Activated CD8-positive, alpha-beta memory T cell treated with anti-CD3 and anti-CD28 coated beads, Interleukin-2, amount 50 U/mL, for 4 hours (primary cell): ENCODE measurements around the gene OR4D1.

Source experiments
- DNase-seq: peaks from one replicate; pipeline ENCODE4 v3.0.0-alpha.2; 2020

The OR4D1 gene

DNA sequence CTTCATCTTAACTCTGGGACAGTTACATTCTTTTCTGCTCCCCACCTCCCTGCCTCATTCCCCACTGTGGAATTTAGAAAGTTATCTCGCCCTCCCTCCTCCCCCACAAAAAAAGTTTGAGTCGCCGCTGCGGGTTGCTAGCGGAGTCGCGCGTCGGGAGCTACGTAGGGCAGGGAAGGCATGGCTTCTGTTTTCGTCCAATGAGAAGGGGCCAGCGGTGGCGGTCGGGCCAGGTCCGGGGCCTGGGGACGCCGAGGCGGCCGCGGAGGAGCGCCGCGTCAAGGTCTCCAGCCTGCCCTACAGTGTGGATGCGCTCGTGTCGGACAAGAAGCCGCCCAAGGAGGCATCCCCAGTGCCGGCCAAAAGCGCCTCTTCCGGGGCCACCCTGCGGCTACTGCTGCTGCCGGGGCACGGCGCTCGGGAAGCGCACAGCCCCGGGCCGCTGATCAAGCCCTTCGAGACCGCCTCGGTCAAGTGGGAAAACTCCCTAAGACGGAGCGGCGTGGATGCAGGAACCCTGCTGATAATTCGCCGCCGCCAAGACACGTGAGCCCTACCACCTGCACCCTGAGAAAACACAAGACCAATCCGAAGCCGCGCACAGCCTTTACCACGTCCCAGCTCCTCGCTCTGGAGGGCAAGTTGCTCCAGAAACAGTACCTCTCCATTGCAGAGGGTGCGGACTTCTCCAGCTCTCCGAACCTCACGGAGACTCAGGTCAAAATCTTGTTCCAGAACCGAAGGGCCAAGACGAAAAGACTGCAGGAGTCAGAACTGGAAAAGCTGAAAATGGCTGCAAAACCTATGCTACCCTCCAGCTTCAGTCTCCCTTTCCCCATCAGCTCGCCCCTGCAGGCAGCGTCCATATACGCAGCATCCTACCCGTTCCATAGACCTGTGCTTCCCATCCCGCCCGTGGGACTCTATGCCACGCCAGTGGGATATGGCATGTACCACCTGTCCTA, 8.9 kb downstream of the OR4D1 start:
- peak; percentile 42 for DNase-seq

DNA sequence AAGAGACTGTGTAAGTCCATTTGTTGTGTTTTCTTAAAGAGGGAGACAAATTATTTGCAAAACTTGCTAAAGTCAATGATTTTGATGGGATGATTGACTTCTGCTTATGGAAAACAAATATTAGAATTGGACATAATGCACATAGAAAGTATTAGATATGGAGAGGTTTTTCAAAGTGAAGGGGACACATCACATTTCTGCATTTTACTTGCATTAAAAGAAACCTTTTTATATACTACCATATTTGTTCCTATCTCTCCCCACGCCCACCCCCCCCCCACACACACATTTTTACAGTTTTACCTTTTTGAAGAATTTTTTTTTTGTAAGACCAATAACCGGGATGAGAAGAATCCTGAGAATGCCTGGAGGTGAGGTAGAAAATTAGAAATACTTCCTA, 10.0 kb downstream of the OR4D1 start:
- DNase-seq: no peak

- DNase-seq: no peak
These were observed 13.4 kb downstream of the OR4D1 start for GRCh38 chr17:58161566-58161965.

- no peak for DNase-seq
These were observed 17.8 kb downstream of the OR4D1 start for GRCh38 chr17:58165981-58166380.

DNA sequence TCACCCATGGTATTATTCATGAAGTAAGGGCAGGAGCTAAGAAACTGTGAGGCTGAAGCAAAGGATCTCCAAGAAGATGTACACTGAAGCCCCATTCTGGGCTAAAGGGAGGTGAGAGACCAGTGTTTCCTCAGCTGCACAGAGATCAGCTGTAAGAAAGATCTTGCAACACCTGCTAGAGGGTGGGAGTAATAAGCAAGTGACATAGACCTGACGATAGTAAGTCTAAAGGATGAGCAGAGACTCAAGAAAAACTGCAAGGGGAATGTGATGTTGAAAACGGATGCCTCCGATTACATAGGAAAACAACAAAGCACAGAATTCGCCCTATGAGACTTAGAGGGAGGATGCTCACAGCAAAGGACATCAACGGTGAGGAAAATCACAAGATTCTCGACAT, 18.5 kb downstream of the OR4D1 start, which contains the start of gene OR4D2:
Gene OR4D2 (plus strand): TSS at position 301 of the 400 bp plus-strand sequence. CDS start 2,674 bp downstream, outside the sequence.
- no peak for DNase-seq

GRCh38 chr17:58170622-58171021, 22.4 kb downstream of the OR4D1 start:
- DNase-seq: no peak

DNA sequence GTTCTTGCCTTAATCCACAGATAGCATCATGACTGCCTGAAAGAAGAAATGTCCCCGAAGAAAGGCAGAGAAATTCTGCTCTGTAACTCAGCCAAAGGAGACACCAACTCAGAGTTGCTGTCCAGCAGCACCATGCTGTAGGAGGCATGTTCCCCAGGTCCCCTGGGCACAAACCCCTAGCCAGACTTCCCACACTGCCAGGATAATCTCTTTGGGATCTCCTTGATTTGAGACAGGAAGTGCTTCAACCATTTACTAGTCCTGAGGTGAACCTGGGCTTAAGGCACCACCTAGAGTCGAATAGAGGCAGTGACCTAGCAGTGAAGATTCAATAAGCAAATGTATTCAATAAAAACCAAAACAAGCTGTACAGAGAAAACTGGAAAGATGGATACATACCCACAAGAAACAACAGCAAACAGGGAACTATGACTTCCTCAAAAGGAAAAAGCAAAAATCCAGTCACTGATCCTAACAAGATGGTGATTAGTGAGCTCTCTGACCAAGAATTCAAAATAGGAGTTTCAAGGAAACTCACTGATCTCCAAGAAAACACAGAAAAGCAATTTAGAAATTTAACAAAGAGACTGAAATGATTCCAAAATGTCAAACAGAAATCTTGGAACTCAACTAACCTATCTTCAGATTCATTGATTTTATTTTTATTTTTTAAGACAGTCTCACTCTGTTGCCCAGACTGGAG, 24.3 kb downstream of the OR4D1 start:
- peak; percentile 28 for DNase-seq

DNA sequence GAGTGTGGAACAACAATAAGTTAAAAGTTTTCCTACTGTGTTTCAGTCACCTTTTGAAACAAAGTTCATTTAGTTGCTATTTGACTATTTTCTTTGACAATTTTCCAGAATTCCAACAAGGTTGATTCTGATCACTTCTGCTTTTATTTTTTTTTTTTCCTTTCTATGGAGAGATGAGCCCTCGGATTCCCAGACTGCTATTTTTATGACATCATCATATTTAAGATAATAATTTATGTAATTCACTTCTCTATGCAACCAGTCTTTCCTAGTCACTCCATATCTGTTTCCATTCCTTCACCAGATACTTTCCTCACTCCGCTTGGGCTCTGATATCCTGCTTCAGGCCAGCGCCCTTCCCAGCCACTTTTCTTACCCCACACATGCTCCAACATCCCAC, 26.7 kb downstream of the OR4D1 start:
- no peak for DNase-seq

DNA sequence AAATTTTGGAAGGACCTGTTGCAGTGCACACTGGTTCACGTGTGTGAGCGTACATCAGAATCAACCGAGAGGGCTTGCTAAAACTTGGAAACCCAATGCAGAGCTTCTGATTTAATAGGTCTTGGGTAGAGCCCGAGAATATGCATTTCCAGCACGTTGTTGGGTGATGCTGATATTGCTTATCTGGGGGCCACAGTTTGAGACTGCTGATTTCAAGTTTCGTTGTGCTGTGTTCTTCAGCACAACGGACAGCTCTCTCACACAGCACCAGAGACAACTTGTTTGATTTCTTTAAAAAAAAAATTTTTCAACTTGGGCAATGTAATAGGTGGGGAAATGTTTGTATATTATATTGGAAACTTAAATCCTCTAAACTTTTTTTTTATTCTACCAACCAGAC, 28.0 kb downstream of the OR4D1 start:
- no peak for DNase-seq

DNA sequence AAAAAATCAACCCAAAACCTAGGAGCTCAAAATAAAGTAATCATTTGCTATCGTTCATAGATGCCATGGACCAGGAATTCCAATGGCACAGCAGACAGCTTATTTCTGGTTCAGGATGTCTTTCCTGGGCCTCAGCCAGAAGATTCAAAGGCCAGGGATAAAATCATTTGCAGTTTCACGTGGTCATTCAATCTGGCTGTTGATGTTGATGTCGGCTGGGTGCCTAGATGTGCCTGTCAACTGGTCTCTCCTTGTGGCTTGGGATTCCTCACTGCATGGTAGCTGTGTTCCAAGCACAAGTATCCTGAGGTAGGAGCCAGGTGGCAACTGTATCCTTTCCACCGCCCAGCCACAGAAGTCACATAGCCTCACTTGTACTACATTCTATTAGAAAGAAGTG, 33.6 kb downstream of the OR4D1 start:
- DNase-seq: no peak

- DNase-seq: no peak
These were observed 35.3 kb downstream of the OR4D1 start for GRCh38 chr17:58183514-58183913.

DNA sequence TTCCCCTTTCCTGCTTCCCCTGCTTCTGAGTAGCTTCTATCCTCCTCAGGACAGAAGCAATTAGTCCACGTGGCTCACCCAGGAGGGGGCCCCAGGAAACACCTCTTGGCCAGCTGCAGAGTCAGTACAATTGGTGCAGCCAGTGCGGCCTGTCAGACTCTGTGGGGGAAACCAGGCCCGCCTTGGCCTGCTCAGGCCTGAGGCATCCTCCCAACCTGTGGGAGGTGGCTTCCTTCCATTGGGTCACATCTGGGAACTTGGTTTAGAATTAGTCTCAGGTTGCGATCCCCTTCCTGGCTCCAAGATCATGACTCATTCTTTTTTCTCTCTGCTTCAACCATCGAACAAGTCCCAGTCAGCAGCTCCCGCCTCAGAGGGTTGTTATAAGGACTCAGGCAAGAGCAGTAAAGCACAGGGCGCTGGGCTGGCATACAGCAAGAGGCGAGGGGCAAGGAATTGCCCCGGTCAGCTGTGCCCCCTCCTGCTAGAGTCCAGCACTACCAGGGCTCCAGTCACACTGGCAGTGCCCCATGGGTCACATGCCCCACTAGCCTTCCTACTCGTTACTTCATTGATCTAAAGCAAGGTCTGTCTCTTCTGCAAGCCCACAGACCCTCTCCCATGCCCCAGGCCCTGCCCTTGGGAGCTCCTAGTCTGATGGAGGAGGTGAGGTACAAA, 36.3 kb downstream of the OR4D1 start:
- no peak for DNase-seq

DNA sequence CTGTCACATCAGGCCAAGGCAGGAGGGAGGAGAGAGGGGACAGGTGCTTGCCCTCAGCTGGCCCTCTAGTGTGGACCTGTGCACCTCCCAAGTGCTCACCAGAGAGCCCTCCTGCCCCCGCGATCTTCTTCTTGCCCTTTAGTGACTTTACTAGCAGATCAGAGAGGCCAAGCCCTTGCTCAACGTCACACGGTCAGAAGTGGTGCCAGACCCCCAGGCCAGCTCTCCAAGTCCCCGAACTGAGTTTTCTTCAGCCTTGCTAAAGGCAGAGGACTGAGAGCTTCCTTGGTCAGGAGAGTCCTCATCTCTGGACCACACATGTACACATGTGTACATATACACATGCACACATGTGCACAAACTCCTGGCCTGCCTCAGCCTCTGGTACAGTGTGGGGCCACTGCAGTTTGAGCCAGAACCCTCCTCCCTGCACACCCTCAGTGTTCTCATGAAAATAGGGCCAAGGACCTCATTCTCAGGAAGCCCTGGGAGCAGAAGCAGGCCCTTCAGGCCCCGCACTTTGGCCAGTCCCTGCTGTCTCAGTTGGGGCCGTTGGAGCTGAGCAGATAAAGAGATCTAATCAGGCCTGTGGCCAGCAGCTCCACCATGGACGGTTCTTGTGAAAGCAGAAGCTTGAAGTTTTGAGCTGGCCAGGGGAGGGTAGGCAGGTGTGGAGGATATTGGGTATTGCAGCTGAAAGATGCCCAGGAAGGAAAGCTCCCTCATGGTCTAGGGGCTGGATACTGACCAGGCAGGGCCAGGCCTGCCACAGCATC, 37.0 kb downstream of the OR4D1 start:
- DNase-seq: no peak

DNA sequence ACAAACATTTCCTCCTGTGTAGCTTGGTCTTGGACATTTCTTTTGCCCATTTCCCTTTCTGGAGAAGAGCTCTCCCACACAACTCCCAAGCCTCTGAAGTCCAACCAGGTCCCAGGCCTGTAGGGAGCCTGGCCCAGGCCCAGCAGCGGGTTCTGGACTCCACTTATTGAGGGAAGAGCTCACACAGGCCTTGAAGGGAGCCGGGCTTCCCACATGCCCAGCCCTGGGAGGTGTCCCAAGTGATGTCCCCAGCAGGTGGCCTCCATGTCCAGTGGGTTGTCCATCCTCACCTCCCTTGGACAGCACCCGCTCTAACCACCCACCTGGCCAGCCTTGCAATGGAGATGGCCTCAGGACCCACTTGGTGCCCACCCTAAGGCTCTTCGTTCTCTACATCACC, 38.4 kb downstream of the OR4D1 start:
- DNase-seq: no peak

DNA sequence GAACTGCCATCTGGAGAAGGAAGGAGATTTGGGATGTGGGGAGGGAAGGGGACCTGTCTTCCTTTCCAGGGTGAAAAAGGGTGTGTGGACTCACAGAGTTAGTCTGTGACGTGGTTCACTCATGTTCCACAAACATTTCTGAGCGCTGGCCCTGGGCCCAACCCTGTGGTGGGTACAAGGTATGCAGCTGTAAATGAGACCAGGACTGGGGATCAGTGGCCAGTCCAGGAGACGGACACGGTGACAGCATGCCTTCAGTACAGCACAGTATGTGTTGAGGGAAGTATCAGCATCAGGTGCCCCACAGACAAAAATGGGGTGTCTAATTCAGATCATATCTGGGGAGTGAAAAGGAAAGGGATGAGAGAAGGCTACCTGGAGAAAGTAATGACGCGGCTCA, 38.9 kb downstream of the OR4D1 start:
- DNase-seq: no peak

DNA sequence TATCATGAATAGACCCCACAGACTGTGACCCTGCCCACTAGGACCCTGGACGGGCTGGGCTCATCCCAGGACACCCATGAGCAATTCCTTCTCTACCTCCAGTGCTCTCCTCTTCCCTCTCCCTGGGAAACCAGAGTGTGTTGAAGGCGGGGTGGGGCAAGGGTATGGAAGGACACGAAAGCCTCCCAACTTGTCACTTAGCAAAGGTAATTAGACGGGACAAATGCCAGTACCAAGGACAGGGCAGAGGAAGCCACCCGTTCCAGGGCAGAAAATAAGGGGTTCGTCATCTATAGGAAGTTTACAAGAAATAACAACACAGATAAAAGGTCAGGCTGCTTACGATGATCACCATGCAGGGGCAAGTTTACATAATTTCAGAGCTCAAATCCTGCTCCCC, 39.5 kb downstream of the OR4D1 start:
- no peak for DNase-seq

DNA sequence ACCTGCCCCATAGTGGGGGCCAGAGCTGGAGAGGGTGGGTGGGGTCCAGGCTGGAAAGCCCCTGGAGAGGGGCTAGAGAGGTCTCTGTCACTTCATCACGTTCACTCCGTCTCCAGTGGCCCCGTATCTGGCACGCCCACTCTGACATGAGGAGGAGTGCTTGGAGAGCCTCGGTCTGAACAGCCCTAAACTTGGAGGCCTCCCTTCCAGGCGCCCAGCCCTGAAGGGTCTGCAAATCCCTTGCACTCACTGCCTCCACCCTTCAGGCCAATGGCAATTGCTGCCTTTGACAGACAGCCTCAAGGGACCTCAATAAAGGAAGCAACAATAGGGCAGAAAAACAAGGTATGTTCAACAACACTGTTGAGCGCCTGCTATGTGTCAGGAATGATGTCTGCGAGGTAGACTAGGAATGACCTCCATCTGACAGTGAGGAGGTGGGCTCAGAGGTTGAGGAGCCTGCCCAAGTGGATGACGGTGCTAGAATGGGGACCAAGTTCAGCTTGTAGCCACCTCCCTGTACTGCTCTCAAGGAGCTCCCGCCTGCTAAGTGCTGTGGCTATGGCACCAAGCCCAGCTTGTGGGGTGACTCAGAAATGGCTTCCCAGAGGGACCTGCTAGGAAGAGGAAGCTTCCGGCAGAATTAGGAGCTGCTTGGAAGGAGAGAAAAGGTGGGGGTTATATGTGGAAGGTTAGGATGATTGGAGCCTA, 41.4 kb downstream of the OR4D1 start:
- no peak for DNase-seq

GRCh38 chr17:58191241-58191896, 43.2 kb downstream of the OR4D1 start:
- no peak for DNase-seq

DNA sequence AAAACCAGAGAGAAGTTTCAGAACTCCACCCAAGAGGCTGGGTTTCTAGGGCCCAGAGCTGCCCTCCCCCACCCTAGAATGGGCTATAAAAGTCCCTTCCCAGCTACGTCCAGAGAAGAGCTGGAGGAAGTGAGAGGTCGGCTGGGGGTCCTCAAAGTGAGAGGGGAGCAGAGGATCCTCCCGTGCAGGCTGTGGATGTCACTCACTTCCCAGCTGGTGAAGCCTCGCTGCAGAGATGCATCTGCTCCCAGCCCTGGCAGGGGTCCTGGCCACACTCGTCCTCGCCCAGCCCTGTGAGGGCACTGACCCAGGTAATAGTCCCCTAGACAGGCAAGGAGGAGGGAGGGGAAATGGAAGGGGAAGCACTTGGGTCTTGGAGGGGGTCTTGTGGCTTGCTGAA, 44.4 kb downstream of the OR4D1 start, which contains the start of gene EPX:
Gene EPX (plus strand): TSS at position 115 of the 400 bp plus-strand sequence. CDS start 121 bp downstream, at position 236.
- no peak for DNase-seq

GRCh38 chr17:58193641-58194255, 45.6 kb downstream of the OR4D1 start:
- no peak for DNase-seq
